Fibroblast of skin of scalp (primary cell): Measurements from ENCODE around the gene ZNF592.
A peak's percentile ranks its signal among the peaks of the same experiment; 100 is the strongest.

Experiments used
- DNase-seq: peaks from one replicate; pipeline ENCODE4 v3.0.0-alpha.2; 2013

ZNF592 gene

DNA sequence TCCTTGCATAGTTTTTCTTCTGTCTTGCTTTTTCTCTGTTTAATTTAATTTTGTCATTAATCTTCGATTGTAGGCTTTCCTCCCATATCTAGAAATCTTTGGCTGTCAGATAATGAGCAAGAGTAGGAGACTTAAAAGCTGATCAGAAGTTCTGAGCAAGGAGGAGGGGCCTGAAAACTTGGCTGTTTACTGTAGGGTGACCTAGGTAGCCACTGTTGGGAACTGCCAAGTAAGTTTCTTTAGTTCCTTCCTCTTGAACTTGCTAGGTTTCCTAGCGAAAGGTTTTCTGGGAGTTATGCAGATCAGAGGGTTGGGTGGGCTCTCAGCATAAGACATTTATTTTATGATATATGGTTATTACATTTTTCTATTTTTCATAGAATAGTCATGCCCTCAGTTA lies 83.2 kb downstream of the ZNF592 start:
- DNase-seq, result no peak

DNA sequence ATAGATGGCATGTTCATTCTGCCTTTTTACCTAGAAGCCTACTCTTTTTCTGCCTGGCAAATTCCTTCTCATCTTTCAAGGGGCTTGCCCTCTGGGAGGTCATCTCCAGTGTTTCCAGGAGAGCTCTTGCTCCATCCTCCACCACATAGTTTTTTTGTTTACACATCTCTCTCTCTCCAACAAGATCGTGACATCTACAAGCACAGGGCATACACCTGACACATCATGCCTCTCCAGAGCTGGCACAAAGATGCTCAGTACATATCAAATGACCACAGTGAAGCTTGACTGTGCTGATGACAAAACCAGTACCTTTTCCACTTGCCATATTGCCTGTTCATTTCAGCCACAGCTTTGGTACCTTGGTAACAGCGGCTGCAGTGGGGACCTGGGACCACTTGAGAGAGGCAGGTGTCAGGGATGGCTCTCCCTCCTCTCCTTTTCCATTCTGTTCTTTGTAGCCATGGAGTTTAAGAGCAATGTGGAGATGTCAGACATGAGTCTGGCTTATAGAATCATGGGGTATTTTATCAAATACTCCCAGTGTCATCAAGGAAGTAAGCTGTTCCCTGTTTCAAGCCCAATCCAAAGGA lies 84.2 kb downstream of the ZNF592 start:
- no peak for DNase-seq

DNA sequence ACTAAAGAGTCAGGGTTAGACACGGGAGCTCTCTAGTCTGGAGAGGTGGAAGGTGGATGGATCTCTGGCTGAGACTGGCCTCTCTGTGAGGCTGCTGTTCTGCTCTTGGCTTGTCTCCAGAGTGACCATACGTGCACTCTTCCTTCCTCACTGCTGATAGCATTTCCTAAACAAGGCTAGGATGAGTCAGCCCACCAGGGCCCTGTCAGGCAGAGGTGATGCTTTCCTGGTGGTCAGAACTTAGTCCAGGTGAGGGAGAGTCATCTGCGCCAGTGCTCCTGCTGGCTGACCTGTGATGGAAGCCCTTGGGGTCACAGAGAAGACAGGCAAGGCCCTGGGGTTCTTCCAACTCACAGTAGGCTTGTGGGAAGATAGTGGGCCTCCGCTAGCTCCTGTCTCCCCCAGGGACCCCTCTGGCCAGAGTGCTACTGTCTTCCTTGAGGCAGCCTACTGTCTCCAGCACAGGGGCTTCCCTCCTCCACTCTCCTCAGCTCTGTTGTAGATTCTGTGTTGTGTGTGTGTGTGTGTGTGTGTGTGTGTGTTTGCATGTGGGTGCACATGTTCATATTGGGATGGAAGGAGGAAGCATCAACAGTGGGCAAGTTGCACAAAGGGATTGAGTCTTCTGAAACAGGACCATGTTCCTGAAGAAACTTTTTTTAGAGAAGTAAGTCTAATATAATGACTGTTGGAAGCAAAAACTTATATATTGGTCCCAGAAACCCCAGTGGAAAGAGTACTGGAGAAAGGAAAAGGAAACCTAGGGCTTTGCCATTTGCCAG lies 85.2 kb downstream of the ZNF592 start:
- no peak for DNase-seq

DNA sequence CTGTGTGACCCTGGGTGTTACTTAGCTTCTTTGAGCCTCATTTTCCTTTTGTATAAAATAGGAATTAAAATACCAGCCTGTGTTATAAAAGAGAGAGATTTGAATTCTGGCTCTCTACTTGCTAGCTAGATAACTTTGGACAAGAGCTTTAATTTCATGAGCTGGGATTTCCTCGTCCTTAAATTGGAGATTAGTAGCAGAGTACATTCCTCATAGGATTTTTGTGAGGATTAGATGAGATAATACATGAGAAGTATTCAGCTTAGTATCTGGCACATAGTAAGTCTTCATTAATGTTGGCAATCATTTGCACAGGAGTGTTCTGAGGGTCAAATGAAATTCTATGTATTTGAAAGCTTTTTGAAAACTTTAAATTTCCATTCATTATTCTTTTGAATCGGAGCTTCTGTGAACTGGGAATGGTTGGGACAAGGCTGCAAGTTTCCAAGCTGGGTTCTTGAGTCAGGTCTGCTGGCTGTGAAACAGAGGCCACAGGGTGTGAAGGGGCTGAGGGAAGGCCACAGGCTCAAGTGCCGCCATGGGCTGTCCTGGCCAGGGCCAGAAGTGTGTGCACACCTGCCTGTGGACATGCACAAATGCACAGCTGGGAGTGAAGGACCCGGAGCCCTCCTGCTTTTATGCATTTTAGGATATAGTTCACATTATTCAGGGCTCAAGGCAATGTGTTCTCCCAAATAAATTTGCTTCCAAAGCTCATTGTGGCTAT lies 86.0 kb downstream of the ZNF592 start:
- no peak for DNase-seq

DNA sequence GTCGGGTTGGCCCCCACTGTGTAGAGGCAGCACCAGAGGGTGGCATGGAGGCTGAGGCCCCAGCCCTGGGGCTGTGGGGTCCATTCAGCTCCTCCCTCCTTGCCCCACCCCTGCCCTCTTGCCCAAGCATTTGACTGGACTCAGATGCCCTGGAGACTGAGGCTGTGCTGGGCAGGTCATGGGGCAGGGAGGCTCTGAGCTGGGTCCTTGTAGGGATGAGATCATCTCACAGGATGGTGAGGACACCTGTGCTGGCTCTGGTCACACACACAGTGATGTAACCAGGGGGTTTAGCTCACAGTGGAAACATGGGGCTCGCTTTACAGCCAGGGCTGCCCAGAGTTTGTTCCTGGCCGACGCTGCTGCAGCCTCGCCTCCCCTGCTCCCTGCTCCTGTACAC lies 86.6 kb downstream of the ZNF592 start:
- DNase-seq, result no peak

DNA sequence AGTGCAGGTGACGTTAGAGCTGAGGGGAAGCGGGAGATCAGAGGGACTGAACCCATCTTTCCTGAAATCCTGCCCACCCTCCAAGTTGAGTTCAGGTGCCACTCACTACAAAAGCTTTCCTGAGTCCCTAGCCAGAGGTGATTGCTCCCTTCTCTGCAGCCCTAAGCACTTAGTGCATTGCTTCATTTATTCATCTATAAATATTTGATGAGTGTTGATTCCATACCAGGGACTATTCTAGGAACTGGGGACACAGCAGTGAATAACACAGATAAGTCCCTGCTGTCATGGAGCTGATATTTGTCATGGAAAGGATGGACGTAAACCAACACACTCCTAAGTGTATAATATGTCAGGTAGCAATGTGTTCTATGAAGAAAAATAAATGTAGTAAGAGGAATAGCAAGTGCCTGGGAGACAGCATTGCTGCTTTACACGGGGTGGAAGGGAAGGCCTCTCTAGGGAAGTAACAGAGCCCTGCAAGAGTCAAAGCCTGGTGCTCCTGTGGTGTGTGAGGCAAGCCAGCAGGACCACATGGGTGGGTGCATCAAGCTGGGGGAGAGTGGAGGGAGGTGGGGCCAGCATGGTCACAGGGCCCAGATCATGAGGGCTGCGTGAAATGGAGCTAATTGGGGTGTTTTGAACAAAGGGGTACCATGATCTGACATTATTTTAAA lies 87.4 kb downstream of the ZNF592 start:
- DNase-seq, result no peak

DNA sequence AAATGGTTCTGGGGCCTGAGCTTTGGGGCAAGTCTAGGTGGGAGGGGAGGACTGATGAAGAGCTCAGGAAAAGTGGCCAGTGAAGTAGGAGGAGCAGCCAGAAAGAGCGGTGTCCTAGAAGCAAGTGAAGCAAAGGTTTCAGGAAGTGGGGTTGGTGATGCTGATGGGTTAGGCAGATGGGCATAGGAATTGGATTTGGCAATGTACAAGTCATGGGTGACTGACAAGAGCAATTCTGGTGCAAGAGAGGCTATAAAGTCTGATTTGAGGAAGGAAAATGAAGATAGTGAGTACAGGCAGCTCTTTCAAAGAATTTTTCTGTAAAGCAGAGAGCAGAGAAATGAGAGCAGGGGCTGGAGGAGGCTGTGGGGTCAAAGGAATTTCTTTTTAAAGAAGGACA lies 88.5 kb downstream of the ZNF592 start:
- no peak for DNase-seq

DNA sequence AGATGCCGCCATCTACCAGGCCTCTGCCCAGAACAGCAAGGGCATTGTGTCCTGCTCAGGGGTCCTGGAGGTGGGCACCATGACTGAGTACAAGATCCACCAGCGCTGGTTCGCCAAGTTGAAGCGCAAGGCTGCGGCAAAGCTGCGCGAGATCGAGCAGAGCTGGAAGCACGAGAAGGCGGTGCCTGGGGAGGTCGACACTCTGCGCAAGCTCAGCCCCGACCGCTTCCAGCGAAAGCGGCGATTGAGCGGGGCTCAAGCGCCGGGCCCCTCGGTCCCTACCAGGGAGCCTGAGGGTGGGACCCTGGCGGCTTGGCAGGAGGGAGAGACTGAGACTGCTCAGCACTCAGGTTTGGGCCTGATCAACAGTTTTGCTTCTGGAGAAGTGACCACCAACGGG lies 91.3 kb downstream of the ZNF592 start:
- DNase-seq, result no peak

DNA sequence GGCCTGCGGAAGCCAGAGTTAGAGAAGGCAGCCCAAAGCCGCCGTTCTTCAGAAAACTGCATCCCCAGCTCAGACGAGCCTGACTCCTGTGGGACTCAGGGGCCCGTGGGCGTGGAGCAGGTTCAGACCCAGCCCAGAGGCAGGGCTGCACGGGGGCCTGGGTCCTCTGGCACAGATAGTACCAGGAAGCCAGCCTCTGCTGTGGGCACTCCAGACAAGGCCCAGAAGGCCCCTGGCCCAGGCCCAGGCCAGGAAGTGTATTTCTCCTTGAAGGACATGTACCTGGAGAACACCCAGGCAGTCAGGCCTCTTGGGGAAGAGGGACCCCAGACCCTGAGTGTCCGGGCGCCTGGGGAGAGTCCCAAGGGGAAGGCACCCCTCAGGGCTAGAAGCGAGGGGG lies 91.9 kb downstream of the ZNF592 start:
- DNase-seq, result no peak

DNA sequence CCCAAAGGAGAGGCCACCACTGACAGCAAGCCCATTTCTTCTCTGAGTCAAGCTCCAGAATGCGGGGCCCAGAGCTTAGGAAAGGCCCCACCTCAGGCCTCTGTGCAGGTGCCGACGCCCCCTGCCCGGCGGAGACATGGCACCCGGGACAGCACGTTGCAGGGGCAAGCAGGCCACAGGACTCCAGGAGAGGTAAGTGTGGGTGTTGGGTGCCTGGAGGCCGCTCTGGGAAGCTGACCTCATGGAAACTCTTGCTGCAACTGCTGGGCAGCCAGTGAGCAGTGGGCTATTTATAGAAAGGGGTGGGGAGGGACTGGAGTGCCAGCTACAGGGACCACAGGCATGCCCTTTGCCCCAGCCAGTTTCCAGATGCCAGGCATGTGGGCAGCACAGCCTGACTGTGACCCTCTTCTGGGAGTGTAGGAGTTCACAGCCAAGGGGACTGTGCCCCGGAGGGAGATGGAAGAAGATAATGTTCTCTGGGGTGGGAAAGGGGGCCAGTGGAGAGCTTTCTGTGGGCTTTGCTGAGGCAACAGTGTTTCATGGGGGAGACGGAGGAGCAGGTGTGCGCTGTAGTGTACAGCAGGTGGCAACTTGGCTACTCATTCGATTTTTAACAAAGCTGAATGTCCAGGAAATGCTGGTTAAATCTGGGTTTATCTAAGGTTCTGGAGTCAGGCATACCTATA lies 92.5 kb downstream of the ZNF592 start:
- peak; percentile 33 for DNase-seq

DNA sequence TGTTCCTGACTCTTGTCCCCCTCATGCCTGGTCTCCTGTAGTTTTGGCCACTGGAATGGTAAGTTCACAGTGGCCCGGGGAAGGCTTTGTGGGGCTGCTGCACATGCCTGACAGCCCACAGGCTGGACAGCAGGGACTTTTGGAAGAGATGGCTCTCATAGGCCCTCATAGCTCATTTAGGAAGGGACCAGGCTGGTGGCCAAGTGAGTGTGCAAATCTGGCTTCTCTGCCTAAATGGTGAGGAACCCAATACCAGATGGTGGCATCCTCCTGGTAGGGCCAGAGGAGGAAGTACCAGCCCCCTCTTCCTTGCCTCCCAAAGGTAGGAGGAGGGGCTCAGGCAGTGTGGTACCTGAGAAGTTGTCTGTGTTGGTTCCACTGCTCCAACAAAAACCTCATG lies 94.4 kb downstream of the ZNF592 start:
- DNase-seq, result no peak

DNA sequence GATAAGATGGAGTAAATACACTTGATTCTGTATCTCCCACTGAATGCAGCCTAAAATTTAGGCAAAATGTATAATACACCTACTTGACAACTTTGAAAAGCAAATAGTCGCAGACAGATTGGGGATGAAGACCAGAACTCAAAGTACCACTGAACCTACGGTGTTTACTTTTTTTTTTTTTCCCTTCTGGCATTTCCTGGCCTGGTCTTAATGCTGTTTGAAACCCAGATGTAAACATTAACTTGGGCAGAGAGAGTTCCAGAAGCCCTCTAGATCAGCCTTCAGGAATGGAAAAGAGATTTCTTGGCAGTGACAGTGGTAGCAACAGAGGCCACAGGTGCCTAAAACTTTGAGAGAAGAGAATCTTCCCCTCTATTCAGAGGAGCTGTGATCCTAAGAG lies 96.6 kb downstream of the ZNF592 start:
- no peak for DNase-seq

DNA sequence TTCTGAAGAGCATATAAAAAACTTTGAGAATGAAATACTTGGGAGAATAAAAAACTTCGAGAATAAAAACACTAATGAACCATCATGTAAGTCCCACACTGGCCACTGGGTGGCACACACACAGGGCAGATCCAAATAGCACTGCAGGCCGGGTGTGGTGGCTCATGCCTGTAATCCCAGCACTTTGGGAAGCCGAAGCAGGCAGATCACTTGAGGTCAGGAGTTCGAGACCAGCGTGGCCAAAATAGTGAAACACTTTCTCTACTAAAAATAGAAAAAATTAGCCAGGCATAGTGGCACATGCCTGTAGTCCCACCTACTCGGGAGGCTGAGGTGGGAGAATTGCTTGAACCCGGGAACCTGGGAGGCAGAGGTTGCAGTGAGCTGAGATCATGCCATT lies 97.2 kb downstream of the ZNF592 start:
- DNase-seq, result peak; percentile 71

DNA sequence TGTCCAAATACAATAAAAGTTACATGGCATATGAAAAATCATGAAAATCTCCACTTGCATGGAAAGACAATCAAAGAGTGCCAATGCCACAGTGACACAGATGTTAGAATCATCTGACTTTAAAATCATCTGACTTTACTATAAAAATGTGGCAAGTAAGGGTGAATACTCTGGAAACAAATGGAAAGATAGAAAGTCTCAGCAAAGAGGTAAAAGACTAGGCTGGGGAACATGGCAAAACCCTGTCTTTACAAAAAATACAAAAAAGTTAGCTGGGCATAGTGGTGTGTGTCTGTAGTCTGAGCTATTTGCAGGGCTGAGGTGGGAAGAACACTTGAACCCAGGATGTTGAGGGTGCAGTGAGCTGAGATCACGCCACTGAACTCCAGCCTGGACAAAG lies 97.9 kb downstream of the ZNF592 start:
- no peak for DNase-seq

DNA sequence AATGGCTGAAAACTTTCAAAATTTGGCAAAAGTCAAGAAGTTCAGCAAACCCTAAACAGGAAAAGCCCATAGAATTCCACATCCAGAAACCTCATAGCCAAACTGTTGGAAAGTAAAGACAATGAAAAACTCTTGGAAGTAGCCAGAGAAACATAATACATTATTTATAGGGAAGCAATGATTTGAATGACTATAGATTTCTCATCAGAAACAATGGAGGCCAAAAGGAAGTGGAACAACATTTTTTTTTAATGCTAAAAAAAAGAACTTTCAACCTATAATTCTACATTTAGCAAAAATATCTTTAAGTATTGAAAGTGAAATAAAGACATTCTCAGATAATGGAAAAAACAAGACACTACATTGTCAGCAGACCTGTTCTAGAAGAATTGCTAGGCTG lies 99.0 kb downstream of the ZNF592 start:
- DNase-seq, result no peak

DNA sequence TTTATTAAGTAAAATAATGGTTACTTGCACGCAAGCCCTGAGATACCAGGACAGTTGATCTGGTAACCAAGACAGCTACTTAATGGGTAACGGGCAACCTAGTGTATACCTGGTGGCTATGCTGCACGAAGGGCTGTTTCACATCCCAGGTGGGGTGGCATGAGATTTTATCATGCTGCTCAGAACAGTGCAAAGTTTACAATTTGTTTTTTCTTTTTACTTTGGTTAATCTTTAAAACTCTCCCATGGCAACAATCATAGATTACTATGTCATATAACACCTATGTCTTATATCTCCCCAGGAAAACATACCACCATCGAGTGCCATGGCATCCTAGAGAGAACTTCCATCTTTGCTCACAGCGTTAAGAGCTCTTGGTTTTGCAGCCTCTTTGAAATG lies 103.8 kb downstream of the ZNF592 start:
- DNase-seq, result no peak

DNA sequence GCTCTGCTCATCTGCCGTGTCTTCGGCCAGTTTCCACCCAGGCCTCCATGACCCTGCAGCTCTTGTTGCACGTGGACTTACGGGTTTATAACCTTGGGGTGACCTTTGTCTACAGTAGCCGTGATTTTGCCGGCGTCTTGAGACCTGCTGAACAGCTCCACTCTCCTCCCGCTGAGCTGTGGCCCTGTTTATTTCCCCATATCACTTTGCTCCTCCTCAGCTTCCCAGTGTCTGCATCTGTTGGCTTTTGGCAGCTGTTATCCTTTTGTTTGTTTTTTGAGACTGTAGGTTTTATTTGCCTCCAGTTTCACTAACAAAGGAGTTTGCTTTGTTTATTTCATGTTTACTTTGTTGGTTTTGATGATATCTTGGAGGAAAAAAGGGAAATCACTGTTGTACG lies 106.7 kb downstream of the ZNF592 start:
- no peak for DNase-seq

DNA sequence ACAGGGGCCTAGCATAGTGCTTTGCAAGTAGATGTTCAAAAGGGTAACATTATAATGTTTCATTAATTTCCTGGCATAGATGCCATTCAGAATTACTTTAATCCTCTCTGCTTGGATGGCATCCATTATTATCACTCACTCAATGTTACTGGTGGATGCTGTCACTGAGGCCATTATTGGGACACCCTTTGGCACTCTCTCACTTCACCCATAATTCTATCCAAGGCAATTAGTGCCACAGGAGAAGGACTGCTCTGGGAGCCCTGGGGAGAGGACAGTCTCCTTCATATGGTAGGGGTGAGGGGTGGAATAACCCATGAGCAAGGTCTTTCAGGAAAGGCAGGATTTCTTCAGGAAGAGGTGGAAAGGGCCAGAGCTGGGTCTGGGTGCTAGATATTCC lies 107.4 kb downstream of the ZNF592 start:
- no peak for DNase-seq
